A673 (cell line): ENCODE measurements around the gene PREX1. TPM values are rescaled to one million over a fixed set of nuclear protein-coding genes. Genes with fewer than 3 reads are reported as not detected.

Source experiments
- BruUV-seq: library from RNA; stranded (reverse); fragments of 400-500 nt; replicated peaks from 2 replicates; lab custom pipeline; 2021; lab: Mats Ljungman, UMichigan
- CTCF ChIA-PET: fragments of 300-600 bp; sonication (Branson Sonifier 250); formaldehyde crosslinking; loops from one replicate; lab custom pipeline; 2022; ENCODE audit warnings: antibody characterized with exemption; lab: Charles Lee
- POLR2A ChIA-PET: fragments of 300-600 bp; sonication (Branson Sonifier 250); formaldehyde crosslinking; loops from one replicate; lab custom pipeline; 2022; ENCODE audit warnings: antibody characterized with exemption; ENCODE audit not compliant: low non-redundant PET; lab: Charles Lee
- DNase-seq: peaks from one replicate; pipeline ENCODE4 v3.0.0-alpha.2; 2015; ENCODE audit warnings: low spot score
- H3K27ac ChIP-seq: fragments of 200-600 bp; sonication (generic); 2 replicates; pipeline ENCODE4 v1.5.1; 2016; ENCODE audit warnings: mixed run types, low read depth, mild to moderate bottlenecking, mixed read lengths, antibody characterized with exemption, low read length; ENCODE audit not compliant: poor library complexity, severe bottlenecking
- H3K27me3 ChIP-seq: fragments of 200-600 bp; sonication (generic); replicated peaks from 2 replicates; pipeline ENCODE4 v1.6.1; 2017; ENCODE audit warnings: mixed run types, low read depth, mild to moderate bottlenecking, mixed read lengths, antibody characterized with exemption, low read length; ENCODE audit not compliant: insufficient read depth, poor library complexity
- H3K36me3 ChIP-seq: fragments of 200-600 bp; sonication (generic); 2 replicates; pipeline ENCODE4 v1.6.1; 2016; ENCODE audit warnings: mixed run types, mild to moderate bottlenecking, mixed read lengths, antibody characterized with exemption, low read length; ENCODE audit not compliant: insufficient read depth, poor library complexity, severe bottlenecking
- H3K4me1 ChIP-seq: fragments of 200-600 bp; sonication (generic); 2 replicates; pipeline ENCODE4 v1.6.1; 2017; ENCODE audit warnings: mixed run types, mild to moderate bottlenecking, mixed read lengths, antibody characterized with exemption, low read length; ENCODE audit not compliant: insufficient read depth, poor library complexity, severe bottlenecking
- H3K4me3 ChIP-seq: fragments of 200-600 bp; sonication (generic); 2 replicates; pipeline ENCODE4 v1.5.1; 2016; ENCODE audit warnings: low read depth, mixed run types, mild to moderate bottlenecking, mixed read lengths, low read length; ENCODE audit not compliant: poor library complexity, severe bottlenecking
- H3K9me3 ChIP-seq: fragments of 200-600 bp; sonication (generic); 2 replicates; pipeline ENCODE4 v1.6.1; 2016; ENCODE audit warnings: mixed run types, low read depth, mild to moderate bottlenecking, mixed read lengths, antibody characterized with exemption, low read length; ENCODE audit not compliant: poor library complexity, severe bottlenecking
- EZH2 ChIP-seq: fragments of 200-600 bp; sonication (generic); IDR thresholded peaks from 2 replicates; pipeline ENCODE4 v1.6.1; 2017; ENCODE audit warnings: borderline replicate concordance, low read depth, mild to moderate bottlenecking, mixed read lengths, antibody characterized with exemption, low read length; ENCODE audit not compliant: poor library complexity, severe bottlenecking
- intact Hi-C: fragments of 100-400 bp; cut with micrococcal nuclease; formaldehyde crosslinking; loops from one replicate; pipeline ENCODE4 v1.10.0; 2022; ENCODE audit not compliant: unreplicated experiment
- total RNA-seq: library from RNA; stranded (reverse); gene quantifications from 2 replicates; pipeline ENCODE4 v1.2.3, GENCODE V29; 2021
- TF ChIP-seq, protein P1 (sequence below): fragments of 300-800, 200-600 bp; sonication (generic); conservative IDR thresholded peaks from 2 replicates; pipeline ENCODE4 v1.5.1; 2017; ENCODE audit warnings: low read depth, mild to moderate bottlenecking, antibody characterized with exemption, low read length, moderate library complexity, mixed read lengths

The PREX1 gene
- total RNA-seq, 1 experiment from 2014 or later, result 145 TPM

DNA sequence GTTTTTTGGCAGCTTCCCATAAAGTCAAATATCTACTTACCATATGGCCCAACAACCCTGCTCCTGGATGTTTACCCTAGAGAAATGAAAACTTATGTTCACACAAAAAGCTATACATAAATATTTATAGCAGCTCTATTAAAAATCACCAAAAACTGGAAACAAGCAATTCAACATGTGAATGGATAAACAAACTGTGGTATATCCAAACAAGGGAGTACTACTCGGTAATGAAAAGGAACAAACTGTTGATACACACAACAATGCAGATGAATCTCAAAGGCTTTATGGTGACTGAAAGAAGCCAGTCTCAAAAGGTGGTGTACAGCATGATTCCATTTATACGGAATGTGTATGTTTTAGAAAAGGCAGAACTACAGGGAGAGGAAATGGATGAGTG is 48.4 kb downstream of the PREX1 start:
- BruUV-seq, result no TSS peak

DNA sequence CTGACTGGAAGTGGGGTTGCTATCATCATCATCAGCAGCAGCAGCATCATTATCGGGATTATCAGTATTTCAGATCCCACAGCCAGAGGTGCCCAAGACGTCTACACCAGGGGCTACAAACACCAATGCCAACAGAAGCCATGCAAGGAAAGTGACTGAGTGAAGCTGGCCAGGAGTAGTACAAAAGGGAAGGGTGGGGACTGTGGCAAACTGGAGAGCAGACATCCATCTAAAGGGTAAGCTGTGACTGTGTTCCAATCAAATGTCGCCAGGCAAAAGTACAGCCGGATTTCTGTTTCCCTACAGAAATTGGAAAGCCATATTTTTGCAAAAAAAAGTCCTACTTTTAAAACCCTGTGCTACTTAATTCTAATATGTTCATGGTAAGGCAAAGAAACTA is 50.0 kb downstream of the PREX1 start:
- no peak for DNase-seq
- peaks cover 15% of the 10 kb centered on the region for H3K4me1 ChIP-seq
- no peak overlapping the region for H3K4me3 ChIP-seq
- H3K27me3 ChIP-seq, result no peaks in the 10 kb centered on the region
- H3K27ac ChIP-seq, result no peak overlapping the region
- intact Hi-C loops, result no loop called here
- no TSS peak for BruUV-seq
- H3K9me3 ChIP-seq, result no peaks in the 10 kb centered on the region
- peaks cover 27% of the 10 kb centered on the region for H3K36me3 ChIP-seq
- ChIA-PET POLR2A (no interaction called here), CTCF (no interaction called here)
- TF ChIP-seq EZH2, result no peak
- TF ChIP-seq, protein P1, sequence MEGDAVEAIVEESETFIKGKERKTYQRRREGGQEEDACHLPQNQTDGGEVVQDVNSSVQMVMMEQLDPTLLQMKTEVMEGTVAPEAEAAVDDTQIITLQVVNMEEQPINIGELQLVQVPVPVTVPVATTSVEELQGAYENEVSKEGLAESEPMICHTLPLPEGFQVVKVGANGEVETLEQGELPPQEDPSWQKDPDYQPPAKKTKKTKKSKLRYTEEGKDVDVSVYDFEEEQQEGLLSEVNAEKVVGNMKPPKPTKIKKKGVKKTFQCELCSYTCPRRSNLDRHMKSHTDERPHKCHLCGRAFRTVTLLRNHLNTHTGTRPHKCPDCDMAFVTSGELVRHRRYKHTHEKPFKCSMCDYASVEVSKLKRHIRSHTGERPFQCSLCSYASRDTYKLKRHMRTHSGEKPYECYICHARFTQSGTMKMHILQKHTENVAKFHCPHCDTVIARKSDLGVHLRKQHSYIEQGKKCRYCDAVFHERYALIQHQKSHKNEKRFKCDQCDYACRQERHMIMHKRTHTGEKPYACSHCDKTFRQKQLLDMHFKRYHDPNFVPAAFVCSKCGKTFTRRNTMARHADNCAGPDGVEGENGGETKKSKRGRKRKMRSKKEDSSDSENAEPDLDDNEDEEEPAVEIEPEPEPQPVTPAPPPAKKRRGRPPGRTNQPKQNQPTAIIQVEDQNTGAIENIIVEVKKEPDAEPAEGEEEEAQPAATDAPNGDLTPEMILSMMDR, result no peak

More for the DNA sequence above, 48.4 kb downstream of the PREX1 start:
- peaks cover 22% of the 10 kb centered on the region for H3K36me3 ChIP-seq
- TF ChIP-seq, protein P1, result no peak
- TF ChIP-seq EZH2, result no peak
- no peaks in the 10 kb centered on the region for H3K9me3 ChIP-seq
- H3K27me3 ChIP-seq, result no peaks in the 10 kb centered on the region
- intact Hi-C loops, result no loop called here
- ChIA-PET POLR2A (no interaction called here), CTCF (no interaction called here)
- H3K4me1 ChIP-seq, result peaks cover 30% of the 10 kb centered on the region
- DNase-seq, result no peak
- H3K27ac ChIP-seq, result no peak overlapping the region
- no peak overlapping the region for H3K4me3 ChIP-seq

DNA sequence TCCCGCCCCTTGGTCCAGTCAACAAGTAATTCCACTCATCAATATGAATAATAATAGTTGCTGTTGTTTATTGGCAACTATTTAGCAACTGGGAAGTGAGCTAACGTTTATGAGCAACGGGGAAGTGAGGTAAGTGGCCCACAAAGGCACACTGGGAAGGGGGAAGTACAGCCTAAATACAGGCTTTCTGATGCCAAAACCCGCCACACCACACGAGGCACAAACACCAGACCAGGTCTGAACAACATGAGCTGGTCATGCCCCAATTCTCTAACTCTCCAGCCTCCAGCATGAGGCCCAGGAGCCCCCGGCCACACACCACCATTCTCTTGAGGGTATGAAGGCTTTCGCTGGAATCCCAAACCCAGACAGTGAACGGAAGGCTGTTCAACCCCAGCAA is 50.8 kb downstream of the PREX1 start:
- CTCF ChIA-PET, result no interaction called here
- intact Hi-C loops, result no loop called here
- BruUV-seq, result no TSS peak

More for the DNA sequence above, 50.8 kb downstream of the PREX1 start:
- peaks cover 7% of the 10 kb centered on the region for H3K4me1 ChIP-seq
- no peak overlapping the region for H3K4me3 ChIP-seq
- TF ChIP-seq, protein P1, result no peak
- no peaks in the 10 kb centered on the region for H3K9me3 ChIP-seq
- POLR2A ChIA-PET, result no interaction called here
- DNase-seq, result no peak
- no peaks in the 10 kb centered on the region for H3K27me3 ChIP-seq
- H3K27ac ChIP-seq, result no peak overlapping the region
- peaks cover 27% of the 10 kb centered on the region for H3K36me3 ChIP-seq
